OCI-LY1 (cell line): Measurements from ENCODE around the gene GOLGA6D.
"Not testable (repeated sequence)": the region's sequence is repeated elsewhere in the genome, so short reads cannot be mapped to it uniquely, and the experiment has no call there.

Experiments used
- H2AFZ ChIP-seq: fragments of 200-600 bp; sonication (generic), shearing (Covaris generic); 2 replicates; pipeline ENCODE4 v1.6.0; 2014; ENCODE audit warnings: antibody characterized with exemption, mild to moderate bottlenecking, low read length
- H3F3A ChIP-seq: fragments of 200-600 bp; sonication (generic), shearing (Covaris generic); 2 replicates; pipeline ENCODE4 v1.6.0; 2014; ENCODE audit warnings: mild to moderate bottlenecking, antibody characterized with exemption, low read length, moderate library complexity; ENCODE audit not compliant: insufficient read depth
- H3K27ac ChIP-seq: fragments of 200-600 bp; sonication (generic); 2 replicates; pipeline ENCODE4 v1.5.1; 2014; ENCODE audit warnings: low read length, mixed run types, mild to moderate bottlenecking, low read depth; ENCODE audit not compliant: poor library complexity, severe bottlenecking
- H3K27me3 ChIP-seq: fragments of 200-600 bp; sonication (generic); 2 replicates; pipeline ENCODE4 v1.6.0; 2014; ENCODE audit warnings: antibody characterized with exemption, mild to moderate bottlenecking, low read length, moderate library complexity; ENCODE audit not compliant: insufficient read depth
- H3K36me3 ChIP-seq: fragments of 200-600 bp; sonication (generic); 2 replicates; pipeline ENCODE4 v1.6.1; 2014; ENCODE audit warnings: mild to moderate bottlenecking, antibody characterized with exemption, low read length, moderate library complexity, mixed read lengths; ENCODE audit not compliant: insufficient read depth
- H3K4me1 ChIP-seq: fragments of 200-600 bp; sonication (generic); 2 replicates; pipeline ENCODE4 v1.5.1; 2014; ENCODE audit warnings: mild to moderate bottlenecking, low read length, moderate library complexity; ENCODE audit not compliant: insufficient read depth, severe bottlenecking
- H3K4me2 ChIP-seq: fragments of 200-600 bp; sonication (generic), shearing (Covaris generic); 2 replicates; pipeline ENCODE4 v1.6.1; 2014; ENCODE audit warnings: low read length
- H3K4me3 ChIP-seq: fragments of 200-600 bp; sonication (generic); 2 replicates; pipeline ENCODE4 v1.5.1; 2014; ENCODE audit warnings: low read length, low read depth, mild to moderate bottlenecking, mixed read lengths; ENCODE audit not compliant: poor library complexity, severe bottlenecking
- H3K79me2 ChIP-seq: fragments of 200-600 bp; shearing (Covaris generic); 2 replicates; pipeline ENCODE4 v1.6.1; 2016; ENCODE audit warnings: mixed run types, low read length, mixed read lengths; ENCODE audit not compliant: insufficient read depth
- H3K9ac ChIP-seq: fragments of 200-600 bp; sonication (generic), shearing (Covaris generic); 2 replicates; pipeline ENCODE4 v1.6.1; 2014; ENCODE audit warnings: mild to moderate bottlenecking, low read length, mixed read lengths
- H3K9me2 ChIP-seq: fragments of 200-600 bp; sonication (generic), shearing (Covaris generic); 2 replicates; pipeline ENCODE4 v1.6.1; 2014; ENCODE audit warnings: low read depth, mild to moderate bottlenecking, low read length, mixed read lengths
- H3K9me3 ChIP-seq: fragments of 200-600 bp; shearing (Covaris generic); 2 replicates; pipeline ENCODE4 v1.6.1; 2014; ENCODE audit warnings: low read length, mixed read lengths
- H4K20me1 ChIP-seq: fragments of 200-600 bp; sonication (generic), shearing (Covaris generic); 2 replicates; pipeline ENCODE4 v1.6.0; 2016; ENCODE audit warnings: mild to moderate bottlenecking, low read length; ENCODE audit not compliant: insufficient read depth
- CTCF ChIP-seq: fragments of 200-600 bp; sonication (generic), shearing (Covaris generic); IDR thresholded peaks from 2 replicates; pipeline ENCODE4 v1.5.1; 2017; ENCODE audit warnings: mild to moderate bottlenecking, antibody characterized with exemption, low read length, moderate library complexity, mixed read lengths
- EZH2 ChIP-seq: fragments of 200-600 bp; sonication (generic), shearing (Covaris generic); IDR thresholded peaks from 2 replicates; pipeline ENCODE4 v1.8.0; 2017; ENCODE audit warnings: borderline replicate concordance, mixed run types, mild to moderate bottlenecking, antibody characterized with exemption, low read length, moderate library complexity, mixed read lengths

The GOLGA6D gene

DNA sequence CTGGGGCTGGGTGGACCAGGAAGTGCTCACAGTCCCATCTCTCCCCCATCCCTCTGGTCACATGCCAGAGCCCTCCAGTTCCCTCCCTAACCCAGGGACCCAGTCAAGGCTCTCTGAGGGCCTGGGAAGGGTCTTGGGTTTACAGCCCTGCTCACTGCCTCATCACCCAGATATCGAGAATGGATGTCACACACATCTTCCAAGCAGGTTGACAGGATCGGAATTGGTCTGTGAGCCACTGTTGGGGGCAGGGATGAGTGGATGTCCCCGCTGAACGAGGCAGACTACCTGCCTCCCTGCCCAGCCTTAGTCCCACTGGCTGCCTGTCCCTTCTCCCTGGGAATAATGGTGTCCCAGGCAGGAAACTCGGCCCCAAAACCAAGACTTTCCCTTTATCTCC, 44.5 kb upstream of the GOLGA6D start:
- no peak overlapping the region for H3K4me2 ChIP-seq
- H3K9me3 ChIP-seq, result no peaks in the 10 kb centered on the region
- H3K36me3 ChIP-seq, result no peaks in the 10 kb centered on the region
- H4K20me1 ChIP-seq, result no peaks in the 10 kb centered on the region
- H3K4me1 ChIP-seq, result no peaks in the 10 kb centered on the region
- no peak overlapping the region for H3K4me3 ChIP-seq
- H2AFZ ChIP-seq, result no peak overlapping the region
- TF ChIP-seq CTCF (no peak), EZH2 (no peak)
- no peaks in the 10 kb centered on the region for H3F3A ChIP-seq
- H3K79me2 ChIP-seq, result no peaks in the 10 kb centered on the region
- H3K9ac ChIP-seq, result no peak overlapping the region
- H3K27me3 ChIP-seq, result no peaks in the 10 kb centered on the region; the same call in 1 of the 2 replicates
- no peak overlapping the region for H3K27ac ChIP-seq
- H3K9me2 ChIP-seq, result no peaks in the 10 kb centered on the region

GRCh38 chr15:75245741-75246140, 36.9 kb upstream of the GOLGA6D start:
- not testable (repeated sequence) for H3K36me3 ChIP-seq, H3K9ac ChIP-seq, H3K4me3 ChIP-seq, H3K27ac ChIP-seq, H3K4me1 ChIP-seq, H3F3A ChIP-seq, H2AFZ ChIP-seq, H3K79me2 ChIP-seq, H4K20me1 ChIP-seq, H3K27me3 ChIP-seq, H3K9me2 ChIP-seq, H3K9me3 ChIP-seq, H3K4me2 ChIP-seq

GRCh38 chr15:75248991-75249390, 33.6 kb upstream of the GOLGA6D start:
- H3F3A ChIP-seq, H3K9me3 ChIP-seq, H3K36me3 ChIP-seq, H3K9me2 ChIP-seq, H4K20me1 ChIP-seq, H3K27ac ChIP-seq, H2AFZ ChIP-seq, H3K4me1 ChIP-seq, H3K27me3 ChIP-seq, H3K79me2 ChIP-seq, H3K4me2 ChIP-seq, H3K9ac ChIP-seq, H3K4me3 ChIP-seq: not testable (repeated sequence)

DNA sequence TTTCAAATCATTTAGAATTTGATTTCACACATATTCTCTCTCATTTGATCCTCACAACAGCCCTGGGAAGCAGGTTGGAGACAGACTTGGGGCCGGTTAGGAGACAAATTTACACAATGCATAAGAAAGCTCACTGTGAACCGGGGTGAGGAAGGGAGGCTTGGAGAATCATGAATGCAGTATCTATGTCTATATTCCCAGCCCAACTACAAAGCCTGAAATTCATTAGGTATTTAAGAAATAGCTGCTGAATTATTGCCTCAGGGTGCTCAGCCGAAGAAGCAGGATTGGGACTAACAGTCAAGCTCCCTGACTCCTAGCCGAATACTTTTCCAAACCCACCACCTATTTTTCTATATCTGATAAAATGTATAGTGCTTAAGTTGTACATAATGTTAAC, 32.9 kb upstream of the GOLGA6D start:
- TF ChIP-seq CTCF, result no peak
- no peak for TF ChIP-seq EZH2
- Histone ChIP-seq H3K27ac (no peak overlapping the region), H3K4me3 (no peak overlapping the region), H4K20me1 (no peaks in the 10 kb centered on the region), H3K27me3 (no peaks in the 10 kb centered on the region), H2AFZ (no peak overlapping the region), H3K4me1 (no peaks in the 10 kb centered on the region), H3K79me2 (no peaks in the 10 kb centered on the region), H3K9ac (no peak overlapping the region), H3K36me3 (no peaks in the 10 kb centered on the region), H3K9me2 (no peaks in the 10 kb centered on the region), H3K4me2 (no peak overlapping the region), H3F3A (no peaks in the 10 kb centered on the region), H3K9me3 (no peaks in the 10 kb centered on the region)

DNA sequence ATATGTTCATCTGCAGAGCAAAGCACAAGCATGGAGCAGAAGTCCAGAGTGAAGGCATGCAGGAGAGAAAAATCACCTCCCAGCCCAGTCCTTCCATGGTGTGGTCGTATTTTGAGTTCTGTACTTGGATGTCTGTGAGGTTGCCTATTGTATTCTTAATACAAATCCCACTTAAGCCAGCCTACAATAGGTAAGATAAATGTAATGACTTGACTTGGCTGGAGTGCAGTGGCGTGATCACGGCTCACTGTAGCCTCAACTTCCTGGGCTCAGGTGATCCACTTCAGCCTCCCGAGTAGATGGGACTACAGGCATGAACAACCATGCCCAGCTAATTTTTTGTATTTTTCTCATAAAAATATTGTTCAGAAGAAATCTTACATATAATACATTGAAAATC, 31.3 kb upstream of the GOLGA6D start:
- not testable (repeated sequence) for H3K79me2 ChIP-seq, H3K9me3 ChIP-seq, H3K9me2 ChIP-seq, H3K27ac ChIP-seq, H3K27me3 ChIP-seq, H2AFZ ChIP-seq, H3K9ac ChIP-seq, H3K36me3 ChIP-seq, H3K4me1 ChIP-seq, H4K20me1 ChIP-seq, H3K4me3 ChIP-seq, H3F3A ChIP-seq, H3K4me2 ChIP-seq

GRCh38 chr15:75252285-75252684, 30.4 kb upstream of the GOLGA6D start:
- not testable (repeated sequence) for H2AFZ ChIP-seq, H3K9ac ChIP-seq, H3K9me2 ChIP-seq, H3K4me3 ChIP-seq, H3K4me1 ChIP-seq, H3K27me3 ChIP-seq, H3K4me2 ChIP-seq, H3K27ac ChIP-seq, H3K79me2 ChIP-seq, H4K20me1 ChIP-seq, H3K9me3 ChIP-seq, H3F3A ChIP-seq, H3K36me3 ChIP-seq
